A673 (cell line): ENCODE data around the gene CACNA2D1.

Source experiments
- CTCF ChIP-seq: fragments of 300-800, 200-600 bp; sonication (generic); conservative IDR thresholded peaks from 2 replicates; pipeline ENCODE4 v1.5.1; 2017; ENCODE audit warnings: low read depth, mild to moderate bottlenecking, antibody characterized with exemption, low read length, moderate library complexity, mixed read lengths
- EZH2 ChIP-seq: fragments of 200-600 bp; sonication (generic); IDR thresholded peaks from 2 replicates; pipeline ENCODE4 v1.6.1; 2017; ENCODE audit warnings: borderline replicate concordance, low read depth, mild to moderate bottlenecking, mixed read lengths, antibody characterized with exemption, low read length; ENCODE audit not compliant: poor library complexity, severe bottlenecking

DNA sequence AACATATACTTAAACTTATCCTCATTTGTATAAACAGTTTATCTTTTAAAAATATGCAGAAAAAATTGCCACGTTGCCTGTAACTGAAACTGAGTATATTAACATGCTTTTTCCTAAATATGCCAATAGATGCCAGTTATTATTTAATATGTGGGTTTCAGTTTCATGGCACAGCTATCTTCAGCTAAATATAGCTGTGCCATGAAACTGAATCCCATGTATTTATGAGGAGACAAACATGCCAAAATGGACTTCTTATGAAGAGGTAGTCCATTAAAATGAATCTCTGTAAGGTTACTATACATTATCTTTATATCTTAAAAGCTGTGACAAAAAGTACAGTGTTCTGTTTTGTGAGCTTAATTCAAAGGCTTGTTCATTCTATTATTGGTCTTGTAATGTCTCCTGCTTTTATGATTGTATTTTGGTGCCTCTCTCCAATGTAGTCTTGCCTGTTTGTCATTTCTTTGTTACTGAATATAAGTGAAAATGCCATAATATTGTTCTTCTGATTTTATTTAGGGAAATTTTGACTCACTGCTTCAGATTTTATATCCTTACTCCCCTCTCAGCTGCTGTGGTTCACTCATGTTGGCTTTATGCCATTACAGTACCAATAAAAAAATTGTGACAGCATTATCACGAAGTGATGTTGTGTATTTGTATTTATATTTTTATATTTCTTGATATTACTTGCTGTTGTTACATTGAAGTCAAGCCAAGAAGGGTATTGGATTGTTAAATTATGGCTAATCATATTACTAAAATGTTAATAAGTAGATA is 34.3 kb upstream of the CACNA2D1 start:
- TF ChIP-seq CTCF = no peak
- TF ChIP-seq EZH2 = no peak
